Fibroblast of mammary gland (primary cell): ENCODE data around the gene HS3ST1.

ENCODE experiments used
- DNase-seq: peaks from one replicate; pipeline ENCODE4 v3.0.0-alpha.2; 2010; ENCODE audit warnings: low read depth
- H3K4me3 ChIP-seq: 2 replicates; pipeline ENCODE4 v1.5.1; 2011; ENCODE audit warnings: low read depth, mild to moderate bottlenecking, low read length, moderate library complexity; ENCODE audit not compliant: control insufficient read depth
- CTCF ChIP-seq: conservative IDR thresholded peaks from 2 replicates; pipeline ENCODE4 v1.5.1; 2011; ENCODE audit warnings: low read depth, low read length, inconsistent platforms; ENCODE audit not compliant: control insufficient read depth, insufficient read depth

HS3ST1 gene

DNA sequence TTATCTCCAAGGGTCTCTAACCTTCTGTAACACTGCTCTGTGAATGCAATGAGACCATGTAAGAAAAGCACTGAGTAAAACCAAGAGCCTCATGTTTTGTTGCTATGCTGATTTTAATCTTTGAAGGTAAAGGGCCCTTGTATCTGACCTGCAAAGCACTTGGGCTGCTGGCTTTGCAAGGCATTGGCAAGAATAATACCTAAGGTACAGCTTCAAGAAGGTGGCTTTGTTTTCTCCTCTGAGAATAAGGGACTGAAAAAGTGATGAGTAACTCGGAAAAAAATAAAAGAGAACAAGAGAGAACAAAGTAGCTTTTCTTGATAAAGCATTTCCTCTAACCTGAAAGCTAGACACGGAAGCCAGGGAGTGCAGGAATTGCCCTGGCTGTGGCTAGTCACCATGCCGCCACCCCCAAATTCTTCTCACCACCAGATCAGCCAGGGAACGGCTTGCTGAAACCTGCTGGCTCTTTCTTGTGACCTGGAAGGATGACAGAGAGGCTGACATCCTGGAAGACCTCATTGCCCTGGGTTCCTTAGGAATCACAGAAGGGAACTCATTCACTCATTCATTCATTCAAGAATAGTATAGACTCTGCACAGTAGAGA is 41.8 kb upstream of the HS3ST1 start:
- no peak overlapping the region for H3K4me3 ChIP-seq
- DNase-seq: no peak
- no peak for TF ChIP-seq CTCF

GRCh38 chr4:11469650-11470437 is 41.1 kb upstream of the HS3ST1 start:
- no peak for DNase-seq
- no peak for TF ChIP-seq CTCF
- no peak overlapping the region for H3K4me3 ChIP-seq

GRCh38 chr4:11468901-11469300 is 40.2 kb upstream of the HS3ST1 start:
- no peak for DNase-seq
- H3K4me3 ChIP-seq: no peak overlapping the region
- no peak for TF ChIP-seq CTCF

DNA sequence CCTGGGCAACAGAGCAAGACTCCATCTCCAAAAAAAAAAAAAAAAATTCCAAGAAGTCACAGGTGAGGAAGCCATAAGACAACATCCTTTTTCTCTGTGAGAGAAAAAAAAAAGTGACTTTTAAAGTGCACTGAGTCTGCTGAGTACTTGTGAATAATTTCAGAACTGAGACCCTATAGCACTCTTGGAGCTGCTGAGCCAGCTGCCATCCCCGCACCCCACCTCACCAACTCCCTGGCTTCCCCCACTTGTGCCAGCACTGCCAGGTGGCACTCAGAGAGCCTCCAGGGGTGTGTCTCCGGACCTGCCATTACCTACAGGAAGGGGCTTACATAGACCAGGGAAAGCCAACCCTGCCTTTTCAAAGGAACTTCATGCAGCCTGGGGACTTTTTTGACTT is 39.2 kb upstream of the HS3ST1 start:
- H3K4me3 ChIP-seq: no peak overlapping the region
- TF ChIP-seq CTCF: no peak
- DNase-seq: no peak

- no peak for TF ChIP-seq CTCF
- DNase-seq: no peak
- no peak overlapping the region for H3K4me3 ChIP-seq
Measured at GRCh38 chr4:11463707-11464106, 35.0 kb upstream of the HS3ST1 start.

GRCh38 chr4:11456401-11456800 is 27.7 kb upstream of the HS3ST1 start:
- no peak for TF ChIP-seq CTCF
- H3K4me3 ChIP-seq: no peak overlapping the region
- DNase-seq: no peak
